NK-92 (cell line): ENCODE data around the gene TPRX1.

Experiments used
- DNase-seq: peaks from one replicate; lab custom pipeline; 2025; ENCODE audit not compliant: unreplicated experiment; lab: John Stamatoyannopoulos, UW

TPRX1 gene

GRCh38 chr19:47752440-47753211, 51.7 kb downstream of the TPRX1 start:
- DNase-seq: no peak
